ENCODE measurements around the gene PIBF1. TPM values are rescaled to one million over a fixed set of nuclear protein-coding genes. Genes with fewer than 3 reads are reported as not detected.

PIBF1 gene
- total and polyA plus RNA-seq, 10 of the 15 experiments (the other 5 are each of a cell fraction or from before 2014, with no cell fraction given) = 6.4 to 24.5 (median 11.1) TPM

DNA sequence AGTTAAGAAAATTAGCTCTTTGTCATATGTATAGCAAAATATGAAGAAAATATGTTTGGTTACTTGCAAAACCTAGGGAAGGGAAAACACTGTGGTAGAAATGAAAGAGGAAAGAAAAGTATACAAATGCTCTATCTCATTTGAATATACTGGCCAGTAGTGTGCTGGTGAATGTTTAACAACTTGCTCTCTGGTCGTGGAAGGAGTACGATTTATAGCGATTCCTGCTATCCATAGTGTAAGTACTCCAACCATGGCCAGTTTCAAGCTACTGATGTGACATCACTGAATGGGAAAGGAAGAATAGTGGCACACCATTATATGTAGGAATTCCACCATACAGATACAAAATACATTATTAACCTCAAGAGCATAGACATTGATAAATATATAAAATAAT lies 44.9 kb upstream of the PIBF1 start:
- ATAC-seq (peak; percentile 12; the same call in 1 of the 3 replicates), FAIRE-seq (no peak), DNase-seq (ENCODE audit: low read depth, low spot score) (no peak)
- SMC1A ChIA-PET (ENCODE audit: uncharacterized antibody, unreplicated experiment) = interaction anchor here (1.3 kb wide), 1 partner anchor 29 kb away, joined by 4 read pairs; no protein-coding TSS in a partner anchor
- no peak for TF ChIP-seq NFYA (IDR thresholded peaks at IDR 0.05; ENCODE audit: borderline replicate concordance, low read depth, low read length)
- TF ChIP-seq, protein P1, sequence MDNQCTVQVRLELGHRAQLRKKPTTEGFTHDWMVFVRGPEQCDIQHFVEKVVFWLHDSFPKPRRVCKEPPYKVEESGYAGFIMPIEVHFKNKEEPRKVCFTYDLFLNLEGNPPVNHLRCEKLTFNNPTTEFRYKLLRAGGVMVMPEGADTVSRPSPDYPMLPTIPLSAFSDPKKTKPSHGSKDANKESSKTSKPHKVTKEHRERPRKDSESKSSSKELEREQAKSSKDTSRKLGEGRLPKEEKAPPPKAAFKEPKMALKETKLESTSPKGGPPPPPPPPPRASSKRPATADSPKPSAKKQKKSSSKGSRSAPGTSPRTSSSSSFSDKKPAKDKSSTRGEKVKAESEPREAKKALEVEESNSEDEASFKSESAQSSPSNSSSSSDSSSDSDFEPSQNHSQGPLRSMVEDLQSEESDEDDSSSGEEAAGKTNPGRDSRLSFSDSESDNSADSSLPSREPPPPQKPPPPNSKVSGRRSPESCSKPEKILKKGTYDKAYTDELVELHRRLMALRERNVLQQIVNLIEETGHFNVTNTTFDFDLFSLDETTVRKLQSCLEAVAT (IDR thresholded peaks at IDR 0.05) = peak; percentile 55; the same call in 1 of the 2 replicates
- Histone ChIP-seq H3K27me3 (replicated peaks in 1 of 2; ENCODE audit: control insufficient read depth in 2 of 2, insufficient read depth in 2 of 2, low read length in 1 of 2) (no peaks in the 10 kb centered on the region), H3K9ac (ENCODE audit: control insufficient read depth, insufficient read depth, low read length) (no peak overlapping the region), H3K27ac (ENCODE audit: control insufficient read depth, insufficient read depth) (no peak overlapping the region), H3K9me3 (replicated peaks; ENCODE audit: control insufficient read depth, insufficient read depth, low read length) (no peaks in the 10 kb centered on the region; the same call in 2 of the 3 replicates), H3K79me2 (ENCODE audit: control insufficient read depth, insufficient read depth, low read length) (peaks cover 14% of the 10 kb centered on the region), H3K4me3 (no peak overlapping the region), H4K20me1 (ENCODE audit: control insufficient read depth, insufficient read depth) (no peaks in the 10 kb centered on the region), H3K4me2 (ENCODE audit: control insufficient read depth, insufficient read depth) (no peak overlapping the region), H2AFZ (ENCODE audit: control insufficient read depth, low read depth, low read length) (no peak overlapping the region), H3K4me1 (ENCODE audit: control insufficient read depth, insufficient read depth, low read length) (no peaks in the 10 kb centered on the region), H3K36me3 (ENCODE audit: control insufficient read depth in 2 of 2, insufficient read depth in 2 of 2, low read length in 1 of 2) (peaks cover 0 to 10% of the 10 kb centered on the region in 2 experiments; a peak in 2 of 4 replicates)
- POLR2A ChIA-PET = interaction anchor here (0.6 kb wide), 2 partner anchors 15 to 50 kb away, joined by 3 read pairs; no protein-coding TSS in a partner anchor
- WGBS (ENCODE audit: insufficient coverage, insufficient replicate concordance, low lambda C conversion rate, missing lambda C conversion rate) = 100% methylated on average over 3 of the region's 3 CpGs
- CTCF ChIA-PET = no interaction called here
- intact Hi-C loops (cut with micrococcal nuclease; ENCODE audit: unreplicated experiment) (no loop called here), in situ Hi-C loops (cut with MboI) (no loop called here)
- BruUV-seq (replicated peaks) = no TSS peak
- RAD21 ChIA-PET (ENCODE audit: unreplicated experiment) = interaction anchor here (0.8 kb wide), 1 partner anchor 8 kb away, joined by 3 read pairs; no protein-coding TSS in a partner anchor

DNA sequence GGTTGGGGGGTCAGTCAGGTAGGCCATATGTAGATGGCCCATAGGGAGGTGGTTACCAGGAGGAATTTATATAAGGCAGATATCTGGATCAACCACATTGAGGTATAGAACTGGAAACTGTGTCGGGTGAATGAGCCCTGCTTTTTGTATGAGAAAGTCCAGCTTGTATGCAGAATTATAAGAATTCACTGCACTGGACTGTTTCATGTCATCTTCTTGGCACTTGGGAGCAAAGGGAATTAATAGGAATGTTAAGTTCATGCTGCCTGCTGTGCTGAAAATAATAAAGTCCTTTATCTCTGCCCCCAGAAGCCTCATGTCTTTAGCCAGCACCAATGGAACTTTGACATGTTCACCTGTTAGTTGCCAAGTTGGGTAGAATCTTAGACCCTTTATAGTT lies 41.9 kb upstream of the PIBF1 start:
- POLR2A ChIA-PET = interaction anchor here (1.7 kb wide), 1 partner anchor 11 kb away, joined by 6 read pairs; no protein-coding TSS in a partner anchor
- Histone ChIP-seq H4K20me1 (ENCODE audit: control insufficient read depth, insufficient read depth) (no peaks in the 10 kb centered on the region), H3K79me2 (ENCODE audit: control insufficient read depth, insufficient read depth, low read length) (peaks cover 8% of the 10 kb centered on the region), H3K27ac (ENCODE audit: control insufficient read depth, insufficient read depth) (no peak overlapping the region), H3K4me2 (ENCODE audit: control insufficient read depth, insufficient read depth) (no peak overlapping the region), H2AFZ (ENCODE audit: control insufficient read depth, low read depth, low read length) (no peak overlapping the region), H3K27me3 (replicated peaks in 1 of 2; ENCODE audit: control insufficient read depth in 2 of 2, insufficient read depth in 2 of 2, low read length in 1 of 2) (no peaks in the 10 kb centered on the region), H3K9ac (ENCODE audit: control insufficient read depth, insufficient read depth, low read length) (no peak overlapping the region), H3K36me3 (ENCODE audit: control insufficient read depth in 2 of 2, insufficient read depth in 2 of 2, low read length in 1 of 2) (peaks cover 2 to 15% of the 10 kb centered on the region in 2 experiments; a peak in 3 of 4 replicates), H3K9me3 (replicated peaks; ENCODE audit: control insufficient read depth, insufficient read depth, low read length) (no peaks in the 10 kb centered on the region), H3K4me1 (ENCODE audit: control insufficient read depth, insufficient read depth, low read length) (no peaks in the 10 kb centered on the region), H3K4me3 (no peak overlapping the region)
- DNase-seq (ENCODE audit: low read depth, low spot score) = no peak
- BruUV-seq (replicated peaks) = no TSS peak
- no peak for FAIRE-seq
- RAD21 ChIA-PET (ENCODE audit: unreplicated experiment) = no interaction called here
- in situ Hi-C loops (cut with MboI) (no loop called here), intact Hi-C loops (cut with micrococcal nuclease; ENCODE audit: unreplicated experiment) (loop anchor here (5.0 kb wide), 1 partner anchor 37 kb away; no protein-coding TSS in a partner anchor)
- CTCF ChIA-PET = no interaction called here
- 77% methylated on average over 1 of the region's 1 CpG for WGBS (ENCODE audit: insufficient coverage, insufficient replicate concordance, low lambda C conversion rate, missing lambda C conversion rate)
- SMC1A ChIA-PET (ENCODE audit: uncharacterized antibody, unreplicated experiment) = interaction anchor here (1.2 kb wide), 1 partner anchor 38 kb away, joined by 3 read pairs; no protein-coding TSS in a partner anchor
- ATAC-seq = no peak
- no peak for TF ChIP-seq FOXK2 (IDR thresholded peaks at IDR 0.05)
- TF ChIP-seq EGR1 (IDR thresholded peaks at IDR 0.05; ENCODE audit: borderline replicate concordance in 1 of 2, low read depth in 2 of 2, low read length in 2 of 2) = no peak
- TF ChIP-seq CHD2 (IDR thresholded peaks at IDR 0.05; ENCODE audit: borderline replicate concordance, low read depth, low read length) = no peak
- TF ChIP-seq TAF1 (IDR thresholded peaks at IDR 0.05; ENCODE audit: borderline replicate concordance, low read depth, low read length) = no peak
- TF ChIP-seq LARP7 (IDR thresholded peaks at IDR 0.05) = no peak
- TF ChIP-seq WRNIP1 (IDR thresholded peaks at IDR 0.05; ENCODE audit: borderline replicate concordance, low read depth, low read length) = no peak
- TF ChIP-seq MEF2B (IDR thresholded peaks at IDR 0.05; ENCODE audit: partially characterized antibody, poor library complexity, severe bottlenecking) = no peak
- no peak for TF ChIP-seq SUPT20H (IDR thresholded peaks at IDR 0.05; ENCODE audit: borderline replicate concordance, control insufficient read depth, low read depth, low read length)
- TF ChIP-seq TARDBP (IDR thresholded peaks at IDR 0.05; ENCODE audit: borderline replicate concordance) = no peak
- TF ChIP-seq NFXL1 (IDR thresholded peaks at IDR 0.05; ENCODE audit: borderline replicate concordance) = no peak
- no peak for TF ChIP-seq SMARCA5 (IDR thresholded peaks at IDR 0.05)
- TF ChIP-seq NR2C1 (IDR thresholded peaks at IDR 0.05) = no peak
- TF ChIP-seq RUNX3 (IDR thresholded peaks at IDR 0.05; ENCODE audit: low read length) = no peak
- no peak for TF ChIP-seq ZNF384 (IDR thresholded peaks at IDR 0.05; ENCODE audit: borderline replicate concordance, low read depth, low read length)

All from GM12878 (cell line).